ENCODE measurements around the gene STAM.
"Not testable (repeated sequence)": the region's sequence is repeated elsewhere in the genome, so short reads cannot be mapped to it uniquely, and the experiment has no call there.

The STAM gene

DNA sequence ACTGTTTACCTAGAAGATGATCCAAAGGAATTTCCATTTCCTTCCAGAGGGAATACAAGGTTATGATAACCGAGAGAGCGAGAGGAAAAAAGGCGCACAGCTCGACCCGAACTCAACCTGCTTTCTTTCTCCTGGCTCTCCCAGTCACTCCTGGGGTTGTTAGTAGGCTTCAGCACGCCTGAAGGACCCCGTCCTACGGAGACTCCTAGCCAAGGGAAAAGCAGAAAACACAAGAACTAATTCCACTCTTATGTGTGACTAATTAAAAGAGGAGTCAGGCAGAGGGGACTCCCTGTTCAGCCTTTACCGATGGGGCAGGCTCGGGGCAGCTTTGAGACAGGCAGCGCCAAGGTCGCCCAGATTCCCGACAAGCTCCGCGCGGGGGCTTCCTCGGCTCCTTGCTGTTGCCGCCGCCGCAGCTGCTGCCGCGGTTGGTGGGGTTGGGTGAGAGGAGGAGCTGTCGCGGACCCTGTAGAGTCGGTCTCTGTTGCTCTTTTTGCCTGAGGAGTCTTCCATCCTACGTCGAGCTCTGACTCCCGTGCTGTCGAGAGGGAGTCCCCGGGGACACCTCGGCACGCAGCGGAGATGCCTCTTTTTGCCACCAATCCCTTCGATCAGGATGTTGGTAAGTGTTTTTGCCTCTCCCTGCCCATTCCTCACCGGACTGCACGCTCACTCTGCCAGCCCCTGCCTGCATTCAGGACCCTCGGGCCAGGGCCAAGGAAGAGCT is at the start of gene STAM:
Gene STAM (plus strand): TSS at position 397 of the 730 bp plus-strand sequence. CDS start 189 bp downstream, at position 586.
- DNase-seq (ENCODE audit: low read depth): peak; percentile 84

DNA sequence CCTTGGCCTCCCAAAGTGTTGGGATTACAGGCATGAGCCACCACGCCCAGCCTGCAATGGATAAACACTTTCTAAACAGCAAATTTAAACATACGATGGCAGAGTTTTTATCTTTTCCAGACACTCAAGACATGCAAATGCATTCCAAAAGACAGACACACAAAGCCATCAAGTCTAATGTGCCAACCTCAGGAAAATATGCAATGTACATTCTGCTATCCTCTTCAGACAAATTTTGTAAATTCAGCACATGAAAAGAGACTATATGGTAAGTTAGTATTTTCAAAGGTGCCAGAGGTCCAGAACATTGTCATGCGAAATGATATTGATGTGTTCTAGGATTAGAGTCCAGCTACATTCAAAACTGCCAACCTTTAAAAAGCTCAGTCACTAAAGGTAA is 46.6 kb upstream of the STAM start:
- DNase-seq (ENCODE audit: low read depth): no peak

DNA sequence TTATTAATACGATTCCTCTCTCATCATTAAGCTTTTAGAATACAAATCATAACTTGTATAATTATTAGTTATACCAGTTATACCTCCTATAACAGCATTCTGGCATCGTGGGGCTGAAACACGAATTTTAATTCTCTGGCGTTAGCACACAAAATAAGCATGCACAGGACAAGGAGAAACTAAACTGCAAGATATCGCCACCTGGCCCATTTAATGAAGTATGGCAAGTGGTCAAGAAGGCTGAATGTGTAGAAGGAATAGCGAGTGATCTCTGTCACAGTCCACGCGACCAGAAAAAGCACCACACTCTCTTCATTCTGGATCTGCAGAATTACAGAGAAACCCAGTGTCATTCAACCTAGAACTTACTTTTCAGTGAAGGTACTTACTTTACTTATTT is 44.9 kb upstream of the STAM start:
- no peak for DNase-seq (ENCODE audit: low read depth)

DNA sequence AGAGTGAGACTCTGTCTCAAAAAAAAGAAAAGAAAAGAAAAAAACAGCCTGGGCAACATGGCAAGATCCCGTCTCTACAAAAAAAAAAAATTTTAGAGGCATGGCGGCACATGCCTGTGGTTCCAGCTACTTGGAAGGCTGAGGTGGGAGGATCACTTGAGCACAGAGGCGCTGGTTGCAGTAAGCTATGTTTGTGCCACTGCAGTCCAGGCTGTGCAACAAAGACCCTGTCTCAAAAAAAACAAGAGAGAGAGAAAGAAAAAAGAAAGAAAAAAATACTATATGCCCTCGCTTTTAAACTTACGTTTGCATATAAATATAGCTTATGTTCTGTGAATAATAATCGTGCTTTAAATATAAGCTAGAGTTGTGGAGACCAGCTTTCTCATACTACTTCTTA is 38.0 kb upstream of the STAM start:
- no peak for DNase-seq (ENCODE audit: low read depth)

DNA sequence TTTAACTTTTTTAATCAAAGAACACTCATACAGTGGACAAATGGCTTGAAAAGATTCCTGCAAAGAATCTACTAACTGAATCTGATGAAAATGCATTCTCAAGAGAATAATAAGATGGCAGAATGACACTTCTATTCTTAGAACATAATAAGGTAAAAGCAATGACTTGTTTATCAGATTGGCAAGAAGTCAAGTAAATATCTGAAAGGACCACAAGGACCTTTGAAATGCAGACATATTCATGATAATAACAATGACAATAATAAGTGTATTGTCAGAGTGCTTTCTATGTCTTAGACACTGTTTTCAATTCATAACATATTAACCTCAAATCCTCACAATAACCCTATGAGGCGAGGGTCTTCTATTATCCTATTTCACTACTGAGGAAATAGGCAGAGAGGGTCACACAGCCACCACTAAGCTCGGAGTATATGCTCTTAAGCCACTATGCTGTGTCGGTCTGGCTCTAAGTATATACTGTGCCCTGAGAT is 37.4 kb upstream of the STAM start:
- no peak for DNase-seq (ENCODE audit: low read depth)

DNA sequence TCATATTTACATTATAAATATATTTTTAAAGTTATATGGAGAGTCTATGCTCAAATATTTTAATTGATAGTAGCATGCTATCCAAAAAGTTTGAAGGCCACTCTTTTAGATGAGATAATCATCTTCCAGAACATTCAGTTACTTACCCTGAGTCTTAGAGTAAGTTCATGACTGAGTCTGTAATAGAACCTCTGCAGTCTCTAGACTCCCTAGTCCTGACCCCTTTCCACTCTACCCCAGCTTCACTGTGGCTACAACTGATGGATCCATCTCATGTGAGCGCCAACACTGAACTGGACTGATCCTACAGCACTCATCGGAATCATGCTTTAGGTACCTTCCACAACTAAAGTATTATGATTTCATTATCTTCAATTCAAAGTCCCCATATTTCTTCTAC is 36.9 kb upstream of the STAM start:
- DNase-seq (ENCODE audit: low read depth): no peak

DNA sequence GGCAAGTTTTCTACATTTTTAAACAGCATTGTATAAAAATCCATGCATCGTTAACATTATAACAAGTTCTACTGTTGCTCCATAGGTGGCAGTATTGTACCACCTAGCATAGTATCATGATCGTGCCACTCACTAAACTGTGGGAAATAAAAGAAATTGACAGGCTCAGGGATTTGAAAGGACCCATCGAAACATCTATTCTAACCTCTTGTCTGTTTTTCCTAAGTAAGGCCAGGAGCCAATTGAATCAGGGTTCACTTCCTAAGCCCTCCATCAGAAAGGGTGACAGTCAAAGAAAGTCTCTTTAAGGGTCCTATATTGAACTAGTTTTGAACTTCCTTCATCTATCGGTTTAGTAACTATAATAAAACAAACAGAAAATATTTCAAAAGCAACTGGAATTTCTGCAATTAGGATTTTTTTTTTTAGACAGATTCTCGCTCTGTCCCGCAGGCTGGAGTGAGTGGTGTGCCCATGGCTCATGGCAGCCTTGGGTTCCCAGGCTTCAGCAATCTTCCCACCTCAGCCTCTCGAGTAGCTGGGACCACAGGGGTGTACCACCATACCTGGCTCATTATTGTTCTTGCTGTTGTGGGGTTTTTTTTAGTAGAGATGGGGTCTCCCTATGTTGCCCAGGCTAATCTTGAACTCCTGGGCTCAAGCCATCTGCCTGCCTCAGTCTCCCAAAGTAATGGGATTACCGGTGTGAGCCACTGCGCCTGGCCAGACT is 36.2 kb upstream of the STAM start:
- no peak for DNase-seq (ENCODE audit: low read depth)

DNA sequence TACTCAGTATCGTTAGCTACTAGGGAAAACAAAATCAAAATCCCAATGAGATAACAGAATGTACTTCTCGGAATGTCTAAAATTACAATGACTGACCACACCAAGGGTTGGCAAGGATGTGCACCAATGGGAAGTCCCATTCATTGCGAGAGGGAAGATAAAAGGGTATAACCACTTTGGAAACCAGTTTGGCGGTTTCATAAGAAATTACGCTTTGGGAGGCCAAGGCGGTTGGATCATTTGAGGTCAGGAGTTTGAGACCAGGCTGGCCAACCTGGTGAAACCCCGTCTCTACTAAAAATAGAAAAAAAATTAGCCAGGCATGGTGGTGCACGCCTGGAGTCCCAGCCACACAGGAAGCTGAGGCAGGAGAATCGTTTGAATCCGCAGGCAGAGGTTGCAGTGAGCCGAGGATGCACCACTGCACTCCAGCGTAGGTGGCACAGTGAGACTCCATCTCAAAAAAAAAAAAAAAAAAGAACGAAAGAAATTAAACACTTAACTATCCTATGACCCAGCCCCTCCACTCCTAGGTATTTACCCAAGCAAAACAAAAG is 34.4 kb upstream of the STAM start:
- no peak for DNase-seq (ENCODE audit: low read depth)

DNA sequence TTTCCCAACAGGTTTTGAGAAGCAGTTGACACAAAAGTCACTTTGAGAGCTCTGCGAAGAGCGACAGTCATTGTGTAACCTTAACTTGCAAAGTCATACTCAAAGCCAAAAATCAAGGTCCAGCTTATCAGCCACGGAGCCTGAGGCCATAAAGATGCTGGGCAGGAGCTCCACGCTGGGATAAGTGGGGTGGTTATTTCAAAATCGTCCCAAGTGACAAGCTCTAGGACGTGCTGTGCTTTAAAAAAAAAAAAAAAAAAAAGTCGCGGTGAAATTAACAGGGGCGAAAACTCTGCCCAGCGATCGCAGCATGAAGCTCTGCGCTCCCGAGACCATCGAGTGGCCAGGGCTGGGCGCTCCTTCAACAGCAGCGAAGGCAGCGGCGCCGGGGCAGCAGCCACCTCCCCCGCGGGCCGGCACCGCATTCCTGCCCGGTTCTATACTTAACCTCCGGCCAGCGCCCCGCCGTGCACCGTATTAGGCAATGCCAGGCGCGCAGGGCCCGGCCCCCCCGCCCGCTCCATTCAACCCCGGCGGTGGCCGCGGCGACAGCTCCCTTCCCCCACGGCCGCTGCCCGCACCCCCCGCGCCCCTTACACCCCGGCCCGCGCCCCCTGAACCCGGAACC is 27.4 kb upstream of the STAM start:
- DNase-seq (ENCODE audit: low read depth): peak; percentile 8

DNA sequence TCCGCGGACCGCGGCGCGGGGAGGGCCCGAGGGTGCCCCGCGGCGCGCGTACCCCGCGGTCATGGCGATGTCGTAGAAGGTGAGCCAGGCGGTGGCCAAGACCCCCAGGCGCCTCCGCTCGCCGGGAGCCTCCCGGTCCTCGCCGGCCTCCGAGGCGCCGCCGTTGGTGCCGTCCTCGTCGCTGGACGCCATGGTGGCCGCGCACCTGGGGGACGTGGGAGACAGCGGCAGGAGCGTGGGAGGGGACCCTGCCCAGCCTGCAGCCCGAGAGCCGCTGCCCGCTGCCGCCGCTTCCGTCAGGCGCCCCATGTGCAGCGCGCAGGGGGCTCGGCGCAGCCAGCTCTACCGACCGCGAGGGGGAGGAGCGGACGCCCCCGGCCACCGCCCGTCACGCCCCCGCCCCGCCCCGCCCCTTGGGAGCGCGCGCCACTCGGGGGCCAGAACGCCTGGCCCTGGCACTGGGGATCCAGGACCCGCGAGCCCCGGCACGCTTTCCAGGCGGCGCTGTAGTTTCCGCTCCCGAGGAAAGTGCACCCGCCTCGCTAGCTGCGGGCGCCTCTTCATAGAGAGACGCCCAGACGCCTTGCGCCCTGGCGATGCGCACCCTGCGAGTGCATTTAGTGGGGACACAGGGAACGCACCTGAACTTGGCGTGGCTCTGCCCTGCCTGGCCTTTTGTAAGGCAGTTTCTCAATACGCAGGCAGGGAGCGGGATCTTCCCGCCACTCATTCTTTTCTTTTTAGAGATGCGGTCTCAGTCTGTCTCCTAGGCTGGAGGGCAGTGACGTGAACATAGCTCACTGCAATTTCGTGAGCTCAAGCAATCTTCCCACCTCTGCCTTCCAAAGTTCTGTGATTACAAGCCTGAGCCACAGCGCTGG is 26.7 kb upstream of the STAM start, which contains the start of gene HACD1:
Gene HACD1 (minus strand): TSS at position 344 of the 881 bp plus-strand sequence. CDS start 35 bp downstream, at position 309.
- peak; percentile 55 for DNase-seq (ENCODE audit: low read depth)

DNA sequence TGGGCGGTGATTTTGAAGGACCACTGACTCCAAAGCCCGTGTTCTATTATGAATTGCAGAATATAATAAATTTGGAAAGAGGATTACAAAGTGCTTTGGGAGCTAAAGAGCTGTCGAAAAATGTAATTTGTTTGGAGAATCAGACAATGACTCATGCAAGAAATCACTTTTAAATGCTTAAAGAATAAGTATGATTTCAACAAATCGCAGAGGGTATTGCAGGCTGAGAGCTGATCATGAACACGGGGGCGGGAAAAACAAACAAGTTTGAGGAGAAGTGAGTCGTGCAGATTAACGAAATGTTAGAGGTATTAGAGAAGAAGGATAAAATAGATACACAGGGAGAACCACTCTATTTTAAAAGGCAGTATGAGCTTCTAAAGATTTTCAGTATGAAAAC is 21.9 kb upstream of the STAM start:
- DNase-seq (ENCODE audit: low read depth): no peak

DNA sequence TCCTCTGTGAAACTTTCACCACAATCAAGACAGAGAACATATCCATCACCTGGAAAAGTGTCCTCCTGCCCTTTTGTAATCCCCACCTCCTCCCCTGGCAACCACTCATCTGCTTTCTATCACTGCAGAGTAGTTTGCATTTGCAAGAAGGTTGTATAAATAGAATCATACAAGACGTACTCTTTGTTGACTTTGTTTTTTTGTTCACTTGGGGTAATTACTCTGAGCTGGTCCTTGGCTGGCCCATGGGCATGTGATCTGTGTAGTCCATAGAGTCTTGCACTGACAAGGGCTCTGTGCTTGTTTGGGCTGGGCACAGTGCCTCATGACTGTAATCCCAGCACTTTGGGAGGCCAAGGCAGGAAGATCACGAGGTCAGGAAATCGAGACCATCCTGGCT is 19.0 kb upstream of the STAM start:
- no peak for DNase-seq (ENCODE audit: low read depth)

DNA sequence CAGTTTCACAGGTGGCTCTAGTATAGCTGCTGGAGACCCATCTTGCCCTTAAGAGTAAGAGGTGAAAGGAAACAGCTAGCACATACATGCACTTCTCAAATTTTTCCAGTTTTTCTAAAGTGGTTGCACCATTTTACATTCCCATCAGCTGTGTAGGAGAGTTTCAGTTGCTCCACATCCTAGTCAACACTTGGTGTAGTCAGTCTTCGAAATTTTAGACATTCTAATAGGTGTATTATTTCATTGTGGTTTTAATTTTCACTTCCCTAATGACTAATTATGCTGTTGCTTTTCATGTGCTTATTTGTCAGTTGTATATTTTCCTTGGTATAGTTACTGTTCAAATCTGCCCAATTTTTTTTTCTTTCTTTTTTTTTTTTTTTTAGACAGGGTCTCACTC is 17.3 kb upstream of the STAM start:
- no peak for DNase-seq (ENCODE audit: low read depth)

DNA sequence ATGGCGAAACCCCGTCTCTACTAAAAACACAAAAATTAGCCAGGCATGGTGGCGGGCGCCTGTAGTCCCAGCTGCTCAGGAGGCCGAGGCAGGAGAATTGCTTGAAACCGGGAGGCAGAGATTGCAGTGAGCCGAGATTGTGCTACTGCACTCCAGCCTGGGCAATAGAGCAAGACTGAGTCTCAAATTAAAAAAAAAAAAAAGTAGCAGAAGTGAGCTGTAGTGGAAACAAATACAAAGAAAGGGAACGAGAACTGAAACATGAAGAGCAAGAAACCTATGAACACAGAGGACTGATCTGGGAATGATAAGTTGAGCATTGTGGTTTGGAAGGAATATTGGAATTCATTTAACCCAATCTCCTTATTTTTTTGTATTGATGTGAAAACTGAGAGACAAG is 11.4 kb upstream of the STAM start:
- not testable (repeated sequence) for DNase-seq (ENCODE audit: low read depth)

DNA sequence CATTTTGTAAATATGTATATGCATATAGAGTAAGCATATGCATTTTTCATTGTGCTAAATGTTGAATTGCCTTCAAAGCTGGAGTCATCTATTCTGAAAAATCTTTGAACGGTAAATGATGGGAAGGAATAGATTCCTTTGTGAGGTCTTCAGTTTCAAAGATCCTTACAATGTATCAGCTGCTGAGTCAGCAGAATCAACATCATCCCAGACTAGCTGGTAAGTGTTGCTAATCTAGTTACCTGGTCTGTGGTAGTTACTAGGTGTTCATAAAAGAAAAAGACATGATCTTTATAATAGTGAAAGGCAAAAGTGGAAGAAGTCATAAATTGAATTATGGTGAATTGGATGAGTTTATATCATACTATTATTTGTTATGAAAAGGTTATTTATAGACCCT is 10.6 kb upstream of the STAM start:
- DNase-seq (ENCODE audit: low read depth): no peak

DNA sequence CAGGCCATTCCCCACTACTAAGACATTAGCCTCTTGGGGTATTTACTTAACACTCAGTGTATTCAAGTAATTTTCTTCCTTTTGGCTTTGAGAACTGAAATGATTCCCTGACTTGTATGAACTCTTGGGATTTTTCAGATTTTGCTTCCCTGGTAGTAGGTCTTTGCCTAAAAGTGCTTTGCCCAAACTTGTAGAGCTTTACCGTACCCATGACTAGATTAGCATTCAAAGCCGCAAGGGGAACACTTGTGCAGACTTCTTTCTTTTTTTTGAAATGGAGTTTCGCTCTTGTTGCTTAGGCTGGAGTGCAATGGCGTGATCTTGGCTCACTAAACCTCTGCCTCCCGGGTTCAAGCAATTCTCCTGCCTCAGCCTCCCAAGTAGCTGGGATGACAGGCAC is 6.1 kb upstream of the STAM start:
- DNase-seq (ENCODE audit: low read depth): no peak

DNA sequence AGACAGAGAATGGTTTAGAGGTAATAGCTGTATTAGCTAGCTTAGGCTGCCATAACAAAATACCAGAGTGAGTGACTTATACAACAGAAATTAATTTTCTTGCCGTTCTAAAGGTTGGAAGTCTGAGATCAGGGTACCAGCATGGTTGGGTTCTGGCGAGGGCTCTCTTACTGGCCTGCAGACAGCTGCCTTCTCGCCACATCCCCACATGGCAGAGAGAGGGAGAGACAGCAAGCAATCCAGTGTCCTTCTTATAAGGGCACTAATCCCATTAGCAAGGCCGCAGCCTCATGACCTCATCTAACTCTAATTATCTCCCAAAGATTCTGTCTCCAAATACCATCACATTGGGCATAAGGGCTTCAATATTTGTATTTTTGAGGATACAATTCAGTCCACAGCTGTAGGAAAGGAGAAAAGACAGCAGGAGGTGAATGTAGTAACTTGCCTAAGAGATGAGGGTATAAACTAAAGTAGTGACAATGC is 3.6 kb upstream of the STAM start:
- DNase-seq (ENCODE audit: low read depth): no peak

DNA sequence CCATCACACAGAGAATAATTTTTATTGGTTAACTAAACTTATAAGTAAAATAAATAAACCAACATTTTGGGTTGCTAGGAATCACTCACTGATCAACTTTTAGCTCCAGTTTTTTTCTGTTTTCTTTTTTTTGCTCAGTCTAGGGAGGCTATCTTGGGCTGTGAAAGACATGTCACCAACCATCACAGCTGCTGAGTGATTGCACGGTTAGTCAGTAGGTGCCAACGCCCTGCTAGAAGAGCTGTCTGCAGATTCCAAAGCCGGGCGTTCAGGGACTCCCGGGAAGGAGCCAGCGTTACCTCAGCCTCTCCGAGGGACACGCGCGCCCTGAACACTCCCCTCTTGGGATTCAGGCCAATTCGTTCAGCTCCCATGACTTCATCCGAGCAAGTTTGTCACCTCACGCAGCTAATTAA is 604 bp upstream of the STAM start:
- no peak for DNase-seq (ENCODE audit: low read depth)

DNA sequence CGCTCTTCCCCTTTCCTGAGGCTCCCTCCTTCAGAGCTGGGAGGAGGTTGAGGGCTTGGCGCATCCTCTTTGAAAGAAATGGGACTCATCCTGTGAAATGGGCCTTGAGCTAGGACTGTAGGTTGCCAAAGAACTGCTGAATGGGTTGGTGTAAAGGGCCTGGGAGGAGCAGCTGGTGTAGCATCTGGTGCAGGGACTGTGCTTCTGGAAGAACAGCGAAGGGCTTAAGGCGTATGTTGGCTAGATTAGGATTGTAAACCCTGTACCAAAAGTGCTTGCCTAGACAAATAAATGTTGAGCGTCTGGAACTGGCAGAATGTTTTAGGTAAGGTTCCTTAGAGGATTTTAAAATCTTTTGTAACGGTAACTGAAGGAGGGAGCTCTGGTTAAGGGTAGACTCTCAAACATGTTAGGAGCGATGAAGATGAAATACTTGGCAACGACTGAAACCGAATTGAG is 563 bp downstream of the STAM start:
- no peak for DNase-seq (ENCODE audit: low read depth)

DNA sequence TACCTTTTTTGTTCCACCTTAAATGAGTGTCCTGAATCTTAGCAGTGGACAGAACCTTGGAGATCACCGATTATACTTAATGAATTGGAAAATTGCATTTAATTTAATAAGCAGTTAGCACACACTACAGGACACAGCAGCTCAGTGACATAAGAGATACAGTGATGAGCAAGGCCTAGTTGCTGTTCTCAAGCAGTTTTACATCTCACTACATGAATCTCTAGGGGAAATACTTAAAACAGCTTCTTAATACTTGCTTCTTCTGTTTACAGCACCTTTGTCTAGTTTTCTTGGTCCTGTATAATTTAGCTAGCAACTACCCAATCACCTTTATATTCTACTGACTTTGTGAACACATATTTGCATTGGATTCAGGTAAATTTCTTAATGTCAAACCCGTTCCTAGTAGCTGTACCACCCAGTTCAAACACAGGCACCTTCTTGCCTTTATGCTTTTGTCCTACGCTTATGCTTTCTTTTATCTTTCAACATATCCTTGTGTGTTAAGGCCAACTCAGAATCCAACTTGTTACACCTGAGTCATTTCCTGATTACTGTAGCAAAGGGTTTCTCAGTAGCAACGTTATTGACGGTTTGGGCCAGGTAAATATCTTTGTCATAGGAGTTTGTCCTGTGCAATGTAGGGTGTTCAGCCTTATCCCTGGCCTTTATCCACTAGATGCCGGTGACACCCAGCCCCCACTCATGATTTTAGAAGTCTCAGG is 1.8 kb downstream of the STAM start:
- DNase-seq (ENCODE audit: low read depth): no peak

DNA sequence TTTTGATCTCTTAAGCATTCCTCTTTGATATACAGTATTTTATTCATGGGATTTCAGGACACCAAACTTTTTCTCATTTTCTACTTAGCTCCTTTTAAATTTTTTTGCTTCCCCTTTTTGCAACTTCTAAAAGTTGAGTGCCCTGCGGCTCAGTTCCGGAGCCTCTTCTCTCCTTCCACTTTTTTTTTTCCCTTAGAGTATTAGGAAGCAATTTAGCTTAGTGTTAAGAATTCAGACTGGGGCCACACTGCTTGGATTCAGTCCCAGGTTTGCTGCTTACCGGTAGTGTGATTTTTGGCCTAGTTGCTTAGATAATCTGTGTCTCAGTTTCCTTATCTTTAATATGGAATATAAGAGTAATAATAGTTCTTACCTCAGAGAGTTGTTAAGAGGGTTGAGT is 3.4 kb downstream of the STAM start:
- no peak for DNase-seq (ENCODE audit: low read depth)
